ENCODE results near the gene OR2H2.

OR2H2 gene

DNA sequence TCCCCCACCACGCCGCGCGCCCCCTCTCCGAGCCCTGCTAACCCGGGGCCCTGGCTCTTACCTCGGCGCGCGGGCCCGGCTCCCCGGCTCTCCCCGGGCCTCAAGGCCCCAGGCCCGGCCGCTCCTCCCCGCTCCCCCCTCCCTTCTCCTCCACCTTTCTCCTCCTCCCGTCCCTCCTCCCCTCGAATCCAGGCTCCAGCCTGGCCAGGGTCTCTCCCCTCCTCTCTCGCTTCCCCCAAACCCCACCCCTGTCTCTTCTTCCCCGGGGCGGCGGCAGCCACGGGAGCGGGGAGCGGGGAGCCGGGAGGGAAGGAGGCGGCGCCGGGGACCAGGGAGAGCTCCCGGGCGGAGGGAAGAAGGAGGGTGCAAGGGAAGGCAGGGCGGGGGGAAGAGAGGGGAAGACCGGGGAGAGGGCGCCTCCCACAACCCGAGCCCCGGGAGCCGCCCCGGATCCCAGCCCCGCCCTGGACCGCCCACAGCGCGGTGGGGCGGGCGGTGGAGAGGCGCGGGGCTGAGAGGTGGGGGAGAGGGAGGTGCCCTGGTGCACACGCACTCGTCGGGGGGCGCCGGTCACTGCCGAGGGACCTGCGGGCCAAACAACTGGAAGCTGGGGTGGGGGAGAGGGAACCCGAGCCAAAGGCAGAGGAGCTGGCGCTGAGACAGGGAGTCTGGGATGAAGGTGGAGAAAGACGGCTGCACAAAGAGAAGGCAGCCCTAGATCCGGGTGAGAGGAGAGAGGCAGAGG is 48.0 kb downstream of the OR2H2 start, which contains the start of gene GABBR1:
TSS of gene GABBR1 (minus strand) at position 395 of the 745 bp plus-strand sequence. CDS start 798 bp downstream, outside the sequence.
- TF ChIP-seq, protein P1, sequence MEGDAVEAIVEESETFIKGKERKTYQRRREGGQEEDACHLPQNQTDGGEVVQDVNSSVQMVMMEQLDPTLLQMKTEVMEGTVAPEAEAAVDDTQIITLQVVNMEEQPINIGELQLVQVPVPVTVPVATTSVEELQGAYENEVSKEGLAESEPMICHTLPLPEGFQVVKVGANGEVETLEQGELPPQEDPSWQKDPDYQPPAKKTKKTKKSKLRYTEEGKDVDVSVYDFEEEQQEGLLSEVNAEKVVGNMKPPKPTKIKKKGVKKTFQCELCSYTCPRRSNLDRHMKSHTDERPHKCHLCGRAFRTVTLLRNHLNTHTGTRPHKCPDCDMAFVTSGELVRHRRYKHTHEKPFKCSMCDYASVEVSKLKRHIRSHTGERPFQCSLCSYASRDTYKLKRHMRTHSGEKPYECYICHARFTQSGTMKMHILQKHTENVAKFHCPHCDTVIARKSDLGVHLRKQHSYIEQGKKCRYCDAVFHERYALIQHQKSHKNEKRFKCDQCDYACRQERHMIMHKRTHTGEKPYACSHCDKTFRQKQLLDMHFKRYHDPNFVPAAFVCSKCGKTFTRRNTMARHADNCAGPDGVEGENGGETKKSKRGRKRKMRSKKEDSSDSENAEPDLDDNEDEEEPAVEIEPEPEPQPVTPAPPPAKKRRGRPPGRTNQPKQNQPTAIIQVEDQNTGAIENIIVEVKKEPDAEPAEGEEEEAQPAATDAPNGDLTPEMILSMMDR (conservative IDR thresholded peaks at IDR 0.05; ENCODE audit: low read depth, low read length): no peak
- DNase-seq (ENCODE audit: low read depth): no peak
- H3K4me3 ChIP-seq (ENCODE audit: low read length): peak within 1 kb of the TSS; percentile 71

DNA sequence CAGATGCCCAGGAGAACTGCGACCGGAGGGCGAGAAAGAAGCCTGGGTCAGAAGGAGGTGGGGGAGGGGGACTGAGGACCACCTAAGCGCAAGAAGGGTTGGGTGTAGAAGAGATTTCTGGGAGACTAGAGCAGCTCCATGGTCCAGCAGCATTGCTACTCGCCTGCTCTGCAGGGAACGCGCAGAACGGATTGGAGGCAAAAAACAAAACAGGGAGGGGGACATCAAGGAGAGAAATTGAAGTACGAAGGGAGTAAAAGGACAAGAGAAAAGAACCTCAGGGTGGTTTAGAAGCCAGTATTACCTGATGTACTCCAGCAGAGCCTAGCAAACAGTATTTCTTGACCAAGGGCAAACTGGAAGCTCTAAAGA is 48.6 kb downstream of the OR2H2 start:
- H3K4me3 ChIP-seq (ENCODE audit: low read length): peak overlapping the region; percentile 71
- no peak for DNase-seq (ENCODE audit: low read depth)
- TF ChIP-seq, protein P1 (conservative IDR thresholded peaks at IDR 0.05; ENCODE audit: low read depth, low read length): no peak

DNA sequence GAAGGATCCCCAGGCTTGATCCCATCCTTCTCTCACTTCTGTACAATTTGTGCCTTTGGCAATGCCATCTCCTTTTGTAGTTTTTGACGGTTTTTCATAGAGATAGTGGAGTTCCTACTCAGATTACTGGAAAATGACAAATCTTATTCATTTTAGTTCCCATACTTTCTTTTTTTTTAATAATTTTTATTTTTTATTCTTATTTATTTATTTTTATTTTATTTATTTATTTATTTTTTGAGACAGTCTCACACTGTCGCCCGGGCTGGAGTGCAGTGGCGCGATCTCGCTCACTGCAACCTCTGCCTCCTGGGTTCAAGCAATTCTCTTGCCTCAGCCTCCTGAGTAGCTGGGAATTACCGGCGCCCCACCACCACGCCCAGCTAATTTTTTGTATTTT is 52.3 kb downstream of the OR2H2 start:
- H3K4me3 ChIP-seq (ENCODE audit: low read length): no peak overlapping the region
- DNase-seq (ENCODE audit: low read depth): no peak
- TF ChIP-seq, protein P1 (conservative IDR thresholded peaks at IDR 0.05; ENCODE audit: low read depth, low read length): no peak
